Stimulated activated CD8-positive, alpha-beta memory T cell treated with anti-CD3 and anti-CD28 coated beads, Interleukin-7, amount 100 ng/mL, for 24 hours (primary cell): ENCODE measurements around the gene PARD6B.
"Not testable (repeated sequence)": the region's sequence is repeated elsewhere in the genome, so short reads cannot be mapped to it uniquely, and the experiment has no call there.

Experiments used
- DNase-seq: peaks from one replicate; pipeline ENCODE4 v3.0.0-alpha.2; 2020; ENCODE audit warnings: low read depth

The PARD6B gene

DNA sequence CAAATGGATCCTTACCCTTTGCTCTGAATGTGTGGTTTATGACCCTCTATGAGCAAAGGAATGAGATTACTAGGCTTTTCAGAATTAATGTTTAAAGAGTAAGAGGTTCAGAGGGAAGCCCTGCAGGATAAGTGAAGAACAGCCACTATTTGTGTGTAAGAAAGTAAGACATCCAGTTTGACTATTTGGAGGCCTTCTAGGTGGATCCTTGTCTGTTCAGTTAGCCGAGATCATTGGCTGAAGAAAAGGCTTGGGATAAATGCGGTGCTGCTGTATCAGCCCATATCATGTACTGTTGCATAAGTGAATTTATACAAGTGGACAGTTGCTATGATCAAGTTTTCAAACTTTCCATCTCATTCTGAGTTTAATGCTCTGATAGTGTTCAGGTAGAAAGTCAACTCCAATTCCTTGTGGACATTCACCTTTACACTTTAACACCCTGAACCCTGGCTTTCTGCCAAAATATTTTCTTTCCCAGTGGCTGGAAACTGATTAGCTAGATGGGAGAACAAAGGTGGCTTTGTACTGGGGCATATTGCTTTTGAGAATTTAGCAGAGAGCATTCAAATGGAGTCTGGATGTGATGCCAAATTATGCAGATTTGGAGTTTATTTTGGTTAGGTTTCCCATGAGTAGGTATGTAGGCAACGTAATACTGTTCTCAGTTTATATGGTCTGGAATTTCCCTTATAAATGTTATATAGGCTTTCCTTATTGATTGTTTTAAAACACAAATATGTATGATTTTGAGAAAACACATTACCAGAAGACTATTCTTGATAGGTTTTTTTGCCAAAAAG lies 15.0 kb downstream of the PARD6B start:
- no peak for DNase-seq

DNA sequence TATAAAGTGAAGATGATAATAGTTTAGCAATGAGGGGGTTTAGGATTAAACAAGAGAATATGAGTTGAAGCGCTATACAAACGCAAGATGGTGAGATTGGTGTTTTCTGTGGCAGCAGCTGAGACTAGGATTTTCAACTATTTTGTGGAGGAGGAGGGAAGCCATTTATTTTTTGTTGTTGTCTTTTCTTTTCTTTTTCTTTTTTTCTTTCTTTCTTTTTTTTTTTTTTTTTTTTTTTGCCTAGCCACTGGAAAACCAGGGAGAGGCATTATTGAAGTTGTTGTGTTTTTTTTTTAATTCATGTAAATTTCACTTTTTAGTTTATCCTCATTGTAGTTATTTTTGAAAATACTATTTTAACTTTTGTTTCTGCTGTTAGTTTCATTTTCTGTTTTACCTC lies 15.9 kb downstream of the PARD6B start:
- no peak for DNase-seq

- DNase-seq, result no peak
These were observed 18.8 kb downstream of the PARD6B start for GRCh38 chr20:50750145-50750671.

GRCh38 chr20:50753152-50753551 lies 21.8 kb downstream of the PARD6B start:
- no peak for DNase-seq

DNA sequence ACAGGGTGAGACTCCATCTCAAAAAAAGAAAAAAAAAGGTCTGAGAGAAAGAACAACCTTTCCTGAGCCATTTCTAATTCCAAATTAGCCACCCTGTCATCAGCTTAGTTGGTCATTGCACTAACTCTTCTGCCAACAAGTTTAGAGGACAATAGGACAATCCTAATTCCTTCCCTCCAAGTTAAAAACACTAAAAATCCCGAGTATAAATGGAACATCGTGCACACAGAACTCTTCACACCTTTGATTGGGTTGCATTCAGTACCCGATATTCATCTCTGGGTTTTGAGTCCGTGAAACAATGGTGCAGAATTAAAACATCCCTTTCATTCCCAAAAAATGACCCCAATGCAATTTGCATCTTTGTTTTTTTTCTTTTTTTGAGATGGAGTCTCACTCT lies 23.0 kb downstream of the PARD6B start:
- no peak for DNase-seq

DNA sequence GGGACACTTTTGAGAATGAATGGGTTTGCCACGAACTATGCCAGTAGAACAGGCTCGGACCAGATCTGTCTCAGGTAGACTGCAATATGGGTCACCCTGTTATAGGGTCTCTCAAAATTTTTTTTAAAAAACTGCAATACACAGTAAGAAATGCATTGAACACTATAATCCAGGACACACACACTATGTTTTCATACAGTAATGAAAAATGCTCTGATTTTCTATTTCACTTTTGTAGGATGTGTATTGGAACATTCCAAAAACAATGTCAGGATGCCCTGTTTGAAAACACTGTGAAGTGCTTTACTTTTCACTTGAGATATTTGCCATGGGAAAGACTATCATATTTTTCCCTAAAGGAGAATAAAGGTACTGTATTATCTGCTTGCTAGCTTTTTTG lies 25.1 kb downstream of the PARD6B start:
- DNase-seq, result no peak

DNA sequence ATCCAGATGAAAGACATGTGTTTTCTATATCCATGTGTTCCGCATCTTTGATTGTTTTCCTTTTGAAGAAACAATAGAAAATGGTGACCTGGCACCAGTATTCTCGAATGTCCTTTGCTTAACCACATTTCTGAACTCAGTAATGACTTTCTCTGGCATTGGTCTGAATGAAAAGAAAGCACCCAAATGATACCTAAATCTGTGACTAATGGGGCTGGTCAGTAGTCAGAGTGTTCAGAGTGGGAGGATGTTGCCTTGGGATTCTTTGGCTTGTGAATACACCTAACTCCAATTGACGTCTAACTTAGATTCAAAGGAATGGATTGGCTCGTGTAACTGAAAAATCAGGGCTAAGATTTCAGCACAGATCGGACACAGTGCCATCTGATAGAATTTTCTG lies 27.1 kb downstream of the PARD6B start:
- no peak for DNase-seq

- DNase-seq, result no peak
These were observed 27.6 kb downstream of the PARD6B start for GRCh38 chr20:50758992-50759391.

GRCh38 chr20:50759678-50760077 lies 28.3 kb downstream of the PARD6B start:
- no peak for DNase-seq

DNA sequence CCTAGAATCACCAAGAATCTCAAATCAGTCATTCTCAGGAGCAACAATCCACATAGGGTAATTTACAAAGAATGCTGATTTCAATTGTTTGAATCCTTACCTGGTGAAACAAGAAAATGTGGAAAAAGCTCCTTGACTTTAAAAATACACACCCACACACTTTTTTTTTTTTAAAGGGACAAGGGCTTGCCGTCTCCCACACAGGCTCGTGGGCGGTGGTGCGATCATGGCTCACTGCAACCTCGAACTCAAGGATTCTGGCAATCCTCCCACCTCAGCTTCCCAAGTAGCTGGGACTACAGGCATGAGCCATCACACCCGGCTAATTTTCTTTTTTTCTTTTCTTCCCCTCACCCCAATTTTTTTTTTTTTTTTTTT lies 30.7 kb downstream of the PARD6B start:
- no peak for DNase-seq

DNA sequence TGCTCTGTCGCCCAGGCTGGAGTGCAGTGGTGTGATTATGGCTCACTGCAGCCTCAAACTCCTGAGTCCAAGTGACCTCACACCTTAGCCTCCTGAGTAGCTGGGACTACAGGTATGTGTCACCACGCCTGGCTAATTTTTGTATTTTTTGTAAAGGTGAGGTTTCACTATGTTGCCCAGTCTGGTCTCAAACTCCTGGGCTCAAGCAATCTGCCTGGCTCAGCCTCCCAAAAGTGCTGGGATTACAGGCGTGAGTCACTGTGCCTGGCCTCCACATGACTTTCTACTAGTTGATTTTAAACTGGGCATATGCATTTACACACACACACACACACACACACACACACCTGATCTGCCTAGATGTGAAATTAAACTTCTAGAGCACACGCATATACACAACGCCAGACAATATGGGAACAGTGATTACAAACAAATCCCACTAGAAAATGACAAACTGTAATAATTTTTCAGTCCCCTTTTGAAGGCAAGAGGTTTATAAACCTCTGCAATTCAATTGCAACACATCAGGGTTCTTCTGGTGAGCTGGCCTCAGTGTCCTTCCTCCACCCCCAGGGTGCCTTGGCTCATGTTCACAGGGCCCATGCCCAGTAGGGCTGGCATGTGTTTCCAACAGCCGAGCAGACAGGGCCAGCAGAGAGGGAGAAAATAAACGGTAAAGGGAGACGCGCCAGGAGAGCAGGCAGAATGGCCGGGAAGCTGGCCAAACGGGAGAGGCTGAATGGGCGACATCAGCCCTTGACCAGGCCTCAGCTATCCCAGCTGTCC lies 31.2 kb downstream of the PARD6B start:
- no peak for DNase-seq

DNA sequence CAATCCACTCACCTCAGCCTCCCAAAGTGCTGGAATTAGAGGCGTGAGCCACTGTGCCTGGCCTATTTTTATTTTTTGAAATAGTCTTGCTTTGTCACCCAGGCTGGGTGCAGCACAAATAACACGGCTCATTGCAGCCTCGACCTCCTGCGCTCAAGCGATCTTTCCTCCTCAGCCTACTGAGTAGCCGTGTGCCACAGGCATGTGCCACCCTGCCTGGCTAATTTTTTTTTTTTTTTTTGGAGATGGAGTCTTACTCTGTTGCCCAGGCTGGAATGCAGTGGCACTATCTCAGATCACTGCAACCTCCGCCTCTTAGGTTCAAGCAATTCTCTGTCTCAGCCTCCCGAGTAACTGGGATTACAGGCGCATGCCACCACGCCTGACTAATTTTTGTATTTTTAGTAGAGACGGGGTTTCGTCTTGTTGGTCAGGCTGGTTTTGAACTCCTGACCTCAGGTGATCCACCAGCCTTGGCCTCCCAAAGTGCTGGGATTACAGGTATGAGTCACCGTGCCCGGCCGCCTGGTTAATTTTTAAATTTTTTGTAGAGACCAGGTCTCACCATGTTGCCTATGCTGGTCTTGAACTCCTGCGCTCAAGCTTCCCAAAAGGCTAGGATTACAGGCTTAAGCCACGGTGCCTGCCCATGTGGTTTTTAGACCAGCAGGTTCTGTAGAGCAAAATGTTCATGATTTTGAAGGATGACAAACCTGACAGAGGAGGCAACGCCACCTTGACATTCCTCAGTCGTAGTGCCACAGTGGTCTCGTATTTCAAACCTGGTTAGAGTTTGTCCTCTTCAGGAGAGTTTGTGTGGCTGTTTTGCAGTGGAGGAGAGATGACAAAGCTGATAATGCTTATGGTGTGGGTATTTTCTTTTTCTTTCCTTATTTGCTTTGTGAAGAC lies 32.4 kb downstream of the PARD6B start:
- DNase-seq, result not testable (repeated sequence)

DNA sequence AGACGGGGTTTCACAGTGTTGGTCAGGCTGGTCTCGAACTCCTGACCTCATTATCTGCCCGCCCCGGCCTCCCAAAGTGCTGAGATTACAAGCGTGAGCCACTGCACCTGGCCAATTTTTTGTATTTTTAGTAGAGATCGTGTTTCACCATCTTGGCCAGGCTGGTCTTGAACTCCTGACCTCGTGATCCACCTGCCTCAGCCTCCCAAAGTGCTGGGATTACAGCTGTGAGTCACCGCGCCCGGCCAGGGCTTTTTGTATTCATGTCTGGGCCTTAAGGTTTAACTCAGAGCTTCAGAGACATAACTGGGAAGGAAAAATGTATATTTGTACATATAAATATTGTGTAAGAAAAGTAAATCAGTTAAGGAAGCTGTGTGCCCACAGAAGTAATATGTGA lies 33.9 kb downstream of the PARD6B start:
- not testable (repeated sequence) for DNase-seq

DNA sequence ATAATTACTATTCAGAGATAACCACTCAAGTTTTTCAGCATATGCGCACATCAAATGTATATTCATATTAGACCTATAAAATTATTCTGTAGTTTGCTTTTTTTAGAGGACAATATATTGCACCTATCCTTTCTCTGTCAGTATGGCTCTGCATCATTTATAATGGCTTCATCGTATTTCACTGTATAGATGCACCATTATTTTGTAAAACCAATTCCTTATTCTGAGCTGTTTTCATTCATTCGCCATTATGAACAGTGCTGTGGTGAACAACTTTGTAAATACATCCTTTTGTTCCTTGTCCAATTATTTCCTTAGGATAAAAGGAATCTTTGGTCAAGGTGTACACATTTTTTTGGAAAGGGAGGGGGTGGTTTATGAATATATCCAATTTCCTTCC lies 34.3 kb downstream of the PARD6B start:
- no peak for DNase-seq

DNA sequence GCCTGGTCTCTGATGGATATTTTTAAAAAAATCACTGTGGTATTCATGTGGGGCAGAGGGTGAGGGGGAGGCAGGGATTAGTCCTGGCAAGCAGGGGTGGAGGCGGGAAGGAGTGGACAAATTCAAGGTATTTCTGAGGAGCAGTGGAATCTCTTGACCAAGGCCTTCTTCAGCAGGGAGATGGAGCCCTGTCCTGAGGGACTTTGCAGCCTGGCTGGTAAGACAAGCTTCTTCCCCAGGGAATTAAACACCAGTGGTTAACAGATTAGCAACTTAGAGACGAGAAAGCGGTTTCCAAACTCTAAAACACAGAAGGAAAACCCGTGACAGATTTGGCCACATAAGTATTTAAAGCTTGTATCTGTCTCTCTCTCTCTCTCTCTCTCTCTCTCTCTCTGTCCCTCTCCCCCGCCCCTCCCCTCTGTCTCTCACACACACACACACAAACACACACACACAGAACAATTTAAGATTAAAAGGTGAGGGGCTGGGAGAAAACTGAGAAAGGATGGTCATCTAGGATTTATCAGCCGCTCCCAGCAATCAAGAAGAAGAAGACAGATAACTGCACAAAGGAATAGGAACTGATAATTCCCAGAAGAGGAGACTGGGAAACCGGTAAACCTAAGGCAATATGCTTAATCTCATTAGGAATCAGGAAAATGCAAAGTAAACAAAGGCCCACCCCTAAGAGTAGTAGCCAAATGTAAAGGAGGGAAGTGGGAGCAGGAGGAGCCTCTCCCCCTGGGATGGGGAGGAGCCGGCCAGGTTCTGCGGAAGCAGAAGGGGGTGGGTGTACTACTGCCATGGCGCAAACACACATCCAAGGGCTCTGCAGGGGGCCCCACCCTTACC lies 35.8 kb downstream of the PARD6B start:
- DNase-seq, result not testable (repeated sequence)

DNA sequence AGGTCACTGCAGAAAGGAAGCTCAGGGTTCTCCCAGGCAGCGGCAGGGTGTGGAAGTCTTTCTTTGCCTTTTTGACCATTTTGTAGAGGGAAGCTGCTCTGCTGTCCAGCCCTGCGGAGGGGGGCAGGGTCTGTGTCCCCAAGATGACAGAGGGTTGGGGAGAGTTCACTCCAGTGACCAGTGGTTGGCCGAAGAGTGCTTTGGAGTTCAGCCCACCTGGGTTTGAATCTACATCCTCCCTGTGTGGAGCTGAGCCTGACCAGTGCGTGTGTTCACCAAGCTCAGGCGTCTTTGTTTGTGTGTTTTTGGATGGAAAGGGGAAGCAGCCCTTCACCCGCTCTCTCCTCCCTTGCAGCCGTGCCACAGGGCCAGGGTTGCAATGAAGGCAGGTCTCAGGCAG lies 37.6 kb downstream of the PARD6B start:
- not testable (repeated sequence) for DNase-seq

DNA sequence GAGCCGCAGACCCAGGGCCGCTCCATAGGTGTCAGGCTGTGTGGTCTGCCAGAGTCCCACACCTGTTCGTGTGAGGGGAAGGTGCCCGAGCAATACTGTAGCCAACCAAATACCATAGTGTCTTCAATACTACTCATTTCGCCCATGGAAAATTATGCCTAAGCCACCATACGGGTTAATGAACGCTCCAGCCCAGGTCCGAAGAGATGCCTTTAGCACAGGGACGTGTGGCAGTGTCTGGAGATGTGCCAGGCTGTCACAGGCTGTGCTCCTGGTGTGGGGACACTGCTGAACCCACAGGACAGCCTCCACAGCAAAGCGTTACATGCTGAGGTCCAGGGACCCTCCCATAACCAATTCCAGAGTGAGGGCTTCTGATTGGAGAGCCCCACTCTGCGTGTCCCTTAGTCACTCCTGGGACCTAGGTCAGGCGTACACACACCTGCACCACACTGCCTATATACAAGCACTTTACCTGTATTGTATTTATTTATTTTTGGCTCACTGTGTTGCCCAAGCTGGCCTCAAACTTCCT lies 38.2 kb downstream of the PARD6B start:
- not testable (repeated sequence) for DNase-seq

DNA sequence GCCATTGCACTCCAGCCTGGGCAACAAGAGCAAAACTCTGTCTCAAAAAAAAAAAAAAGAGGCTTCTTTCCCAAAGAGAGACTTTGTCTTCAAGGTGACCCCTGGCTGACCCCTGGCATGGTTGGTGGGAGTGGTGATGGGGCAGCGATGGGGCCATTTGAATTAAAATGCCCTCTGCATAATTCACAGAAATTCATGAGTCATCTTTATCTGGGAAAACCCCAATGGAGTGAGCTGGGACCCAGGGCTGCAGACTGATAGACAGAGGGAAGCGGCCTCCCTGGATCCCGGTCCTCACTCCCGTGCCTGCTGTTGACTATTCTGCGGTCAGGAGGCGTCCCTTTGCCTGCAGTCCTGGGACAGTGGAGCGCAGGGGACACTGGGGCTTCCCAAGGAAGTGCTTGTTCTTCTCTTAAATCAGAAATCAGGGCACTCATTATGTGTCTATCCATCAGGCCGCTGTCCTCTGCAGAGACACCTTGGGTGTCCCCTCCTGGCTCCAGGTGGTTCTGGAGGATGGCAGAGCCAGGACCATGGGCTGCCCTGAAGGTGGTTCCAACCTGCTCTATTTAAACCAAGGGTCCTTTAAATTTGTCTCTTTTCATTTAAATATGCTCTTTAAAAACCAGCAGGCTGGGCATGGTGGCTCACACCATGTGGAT lies 40.2 kb downstream of the PARD6B start:
- DNase-seq, result not testable (repeated sequence)

GRCh38 chr20:50772420-50773185 lies 41.2 kb downstream of the PARD6B start:
- no peak for DNase-seq

DNA sequence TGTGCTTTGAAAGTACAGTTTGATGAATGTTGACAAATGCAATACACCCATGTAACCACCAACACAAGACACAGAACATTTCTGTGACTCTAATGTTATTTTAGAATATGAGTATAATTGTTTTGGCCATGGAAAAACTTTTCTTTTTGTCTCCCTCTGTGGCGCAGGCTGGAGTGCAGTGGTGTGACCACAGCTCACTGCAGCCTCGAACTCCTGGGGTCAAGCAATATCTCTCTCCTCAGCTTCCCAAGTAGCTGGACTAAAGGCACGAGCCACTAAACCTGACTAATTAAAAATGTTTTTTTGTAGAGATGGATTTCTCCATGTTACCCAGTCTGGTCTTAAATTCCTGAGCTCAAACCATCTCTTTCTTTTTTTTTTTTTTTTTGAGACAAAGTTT lies 43.1 kb downstream of the PARD6B start:
- DNase-seq, result no peak
